Parathyroid adenoma (tissue), 2 donors: ENCODE results near the gene BDP1.

ENCODE experiments used
- H2AFZ ChIP-seq: fragments of 300-600 bp; sonication (generic); one replicate; pipeline ENCODE4 v1.7.0; 2017; ENCODE audit warnings: antibody characterized with exemption, mild to moderate bottlenecking
- H3K27ac ChIP-seq: fragments of 300-600 bp; sonication (generic); one replicate; pipeline ENCODE4 v1.7.0; 2017
- H3K27me3 ChIP-seq: fragments of 300-600 bp; sonication (generic); one replicate; pipeline ENCODE4 v1.7.0; 2017; ENCODE audit warnings: low read length; ENCODE audit not compliant: control insufficient read depth, insufficient read depth
- H3K36me3 ChIP-seq: fragments of 300-600 bp; sonication (generic); one replicate; pipeline ENCODE4 v1.7.0; 2017; ENCODE audit warnings: low read length; ENCODE audit not compliant: control insufficient read depth, insufficient read depth
- H3K4me1 ChIP-seq: fragments of 300-600 bp; sonication (generic); one replicate; pipeline ENCODE4 v1.7.0; 2017; ENCODE audit warnings: control low read depth
- H3K4me2 ChIP-seq: fragments of 300-600 bp; sonication (generic); one replicate; pipeline ENCODE4 v1.7.0; 2017; ENCODE audit warnings: low read length
- H3K4me3 ChIP-seq: fragments of 300-600 bp; sonication (generic); one replicate; pipeline ENCODE4 v1.7.0; 2017; ENCODE audit warnings: low read depth, low read length
- H3K79me2 ChIP-seq: fragments of 300-600 bp; sonication (generic); one replicate; pipeline ENCODE4 v1.7.0; 2017; ENCODE audit warnings: control low read depth
- H3K9ac ChIP-seq: fragments of 300-600 bp; sonication (generic); one replicate; pipeline ENCODE4 v1.7.0; 2017; ENCODE audit warnings: mild to moderate bottlenecking
- H3K9me3 ChIP-seq: fragments of 300-600 bp; sonication (generic); one replicate; pipeline ENCODE4 v1.7.0; 2017; ENCODE audit warnings: low read length; ENCODE audit not compliant: control insufficient read depth
- CTCF ChIP-seq: fragments of 300-600 bp; sonication (generic); IDR thresholded peaks from one replicate; pipeline ENCODE4 v1.7.0; 2017; ENCODE audit warnings: antibody characterized with exemption, mild to moderate bottlenecking
- donor health status: primary hyperparathyroidism.

BDP1 gene

GRCh38 chr5:71471193-71471592 is 15.7 kb downstream of the BDP1 start:
- Histone ChIP-seq H3K9me3 (no peaks in the 10 kb centered on the region), H3K4me1 (no peaks in the 10 kb centered on the region), H3K4me2 (no peak overlapping the region), H3K4me3 (no peak overlapping the region), H3K27ac (no peak overlapping the region), H3K9ac (no peak overlapping the region), H3K36me3 (no peaks in the 10 kb centered on the region), H3K79me2 (no peaks in the 10 kb centered on the region), H3K27me3 (no peaks in the 10 kb centered on the region), H2AFZ (no peak overlapping the region)
- TF ChIP-seq CTCF = no peak

- no peaks in the 10 kb centered on the region for H3K27me3 ChIP-seq
- H3K27ac ChIP-seq = no peak overlapping the region
- no peak overlapping the region for H3K4me2 ChIP-seq
- peaks cover 6% of the 10 kb centered on the region for H3K79me2 ChIP-seq
- no peak overlapping the region for H2AFZ ChIP-seq
- H3K9ac ChIP-seq = no peak overlapping the region
- H3K4me1 ChIP-seq = no peaks in the 10 kb centered on the region
- H3K4me3 ChIP-seq = no peak overlapping the region
- no peaks in the 10 kb centered on the region for H3K9me3 ChIP-seq
- peak; percentile 30 for TF ChIP-seq CTCF
- H3K36me3 ChIP-seq = no peaks in the 10 kb centered on the region
Measured at GRCh38 chr5:71475788-71476384, 20.4 kb downstream of the BDP1 start.

- Histone ChIP-seq H2AFZ (no peak overlapping the region), H3K4me3 (no peak overlapping the region), H3K27ac (no peak overlapping the region), H3K4me1 (no peaks in the 10 kb centered on the region), H3K27me3 (no peaks in the 10 kb centered on the region), H3K9ac (no peak overlapping the region), H3K36me3 (no peaks in the 10 kb centered on the region), H3K79me2 (peaks cover 8% of the 10 kb centered on the region), H3K9me3 (no peaks in the 10 kb centered on the region), H3K4me2 (no peak overlapping the region)
- TF ChIP-seq CTCF = no peak
Measured at GRCh38 chr5:71481441-71481840, 26.0 kb downstream of the BDP1 start.

- no peak overlapping the region for H3K27ac ChIP-seq
- no peak overlapping the region for H3K4me2 ChIP-seq
- no peak for TF ChIP-seq CTCF
- H3K4me3 ChIP-seq = no peak overlapping the region
- H3K79me2 ChIP-seq = peaks cover 8% of the 10 kb centered on the region
- H3K9ac ChIP-seq = no peak overlapping the region
- no peaks in the 10 kb centered on the region for H3K36me3 ChIP-seq
- H3K4me1 ChIP-seq = no peaks in the 10 kb centered on the region
- H2AFZ ChIP-seq = no peak overlapping the region
- H3K9me3 ChIP-seq = no peaks in the 10 kb centered on the region
- H3K27me3 ChIP-seq = no peaks in the 10 kb centered on the region
Measured at GRCh38 chr5:71482132-71482531, 26.7 kb downstream of the BDP1 start.

GRCh38 chr5:71483355-71483754 is 27.9 kb downstream of the BDP1 start:
- peaks cover 8% of the 10 kb centered on the region for H3K79me2 ChIP-seq
- no peak overlapping the region for H3K9ac ChIP-seq
- no peak overlapping the region for H3K4me2 ChIP-seq
- no peak for TF ChIP-seq CTCF
- no peaks in the 10 kb centered on the region for H3K4me1 ChIP-seq
- no peak overlapping the region for H3K27ac ChIP-seq
- no peaks in the 10 kb centered on the region for H3K9me3 ChIP-seq
- no peak overlapping the region for H2AFZ ChIP-seq
- no peaks in the 10 kb centered on the region for H3K27me3 ChIP-seq
- H3K4me3 ChIP-seq = no peak overlapping the region
- no peaks in the 10 kb centered on the region for H3K36me3 ChIP-seq
